Measurements from ENCODE around the gene PIEZO1.

GRCh38 chr16:88746506-88746905 lies 38.5 kb downstream of the PIEZO1 start:
- TF ChIP-seq POLR2AphosphoS5 (IDR thresholded peaks at IDR 0.05; ENCODE audit: borderline replicate concordance, low read depth, low read length), result no peak
- TF ChIP-seq EZH2 (IDR thresholded peaks at IDR 0.05), result no peak

Data from SK-N-MC (cell line).